Suprapubic skin (tissue), 3 donors: Measurements from ENCODE around the gene PWWP2A.

Experiments used
- CTCF ChIP-seq, 2 donors: fragments of 200-600 bp in 1 of 2; fragments of 450-650 bp in 1 of 2; sonication (generic) in 1 of 2; IDR thresholded peaks; one replicate each; pipeline ENCODE4 v1.5.1; 2016 to 2019; ENCODE audit warnings: antibody characterized with exemption in 2 of 2, mild to moderate bottlenecking in 1 of 2, moderate library complexity in 1 of 2
- POLR2AphosphoS5 ChIP-seq, 3 donors: sonication (generic); formaldehyde crosslinking; IDR thresholded peaks; one replicate each; pipeline ENCODE4 v1.6.1; 2017; ENCODE audit warnings: antibody characterized with exemption in 3 of 3

DNA sequence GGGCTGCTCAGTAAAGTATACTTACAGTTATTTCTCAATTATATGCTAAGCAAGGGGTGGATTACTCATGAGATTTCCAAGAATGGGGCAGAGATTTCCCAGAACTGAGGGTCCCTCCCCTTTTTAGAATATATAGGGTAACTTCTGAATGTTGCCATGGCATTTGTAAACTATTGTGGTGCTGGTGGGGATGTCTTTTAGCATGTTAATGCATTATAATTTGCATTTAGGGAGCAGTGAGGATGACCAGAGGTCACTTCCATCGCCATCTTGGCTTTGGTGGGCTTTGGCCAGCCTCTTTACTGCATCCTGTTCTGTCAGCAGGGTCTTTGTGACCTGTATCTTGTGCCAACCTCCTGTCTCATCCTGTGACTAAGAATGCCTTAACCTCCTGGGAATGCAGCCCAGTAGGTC is 74.9 kb downstream of the PWWP2A start:
- TF ChIP-seq CTCF (IDR thresholded peaks at IDR 0.05) (no peak), POLR2AphosphoS5 (IDR thresholded peaks at IDR 0.05) (no peak)
